Panc1 (cell line): ENCODE data around the gene TMEM115. TPM values are rescaled to one million over a fixed set of nuclear protein-coding genes. Genes with fewer than 3 reads are reported as not detected.

Source experiments
- ATAC-seq: fragments of 200-7000 bp; cut with Tn5 transposase; 2 replicates; pipeline ENCODE4 v1.9.1; 2020; ENCODE audit warnings: mild to moderate bottlenecking, moderate library complexity
- BruUV-seq: library from RNA; stranded (reverse); fragments of 400-500 nt; replicated peaks from 2 replicates; lab custom pipeline; 2021; lab: Mats Ljungman, UMichigan
- CTCF ChIA-PET: fragments of 300-600 bp; sonication (Branson Sonifier 250); formaldehyde crosslinking; loops from one replicate; lab custom pipeline; 2022; ENCODE audit warnings: antibody characterized with exemption; lab: Charles Lee
- POLR2A ChIA-PET: fragments of 300-600 bp; sonication (Branson Sonifier 250); formaldehyde crosslinking; loops from one replicate; lab custom pipeline; 2022; ENCODE audit warnings: antibody characterized with exemption; lab: Charles Lee
- DNase-seq: peaks from one replicate; pipeline ENCODE4 v3.0.0-alpha.2; 2010; ENCODE audit warnings: low read depth, low spot score
- H3K27ac ChIP-seq: 2 replicates; pipeline ENCODE4 v1.5.1; 2011; ENCODE audit warnings: mild to moderate bottlenecking, low read length, inconsistent platforms
- H3K27me3 ChIP-seq: fragments of 200-500 bp; sonication (Bioruptor generic); 2 replicates; pipeline ENCODE4 v1.6.0; 2014; ENCODE audit warnings: low read length, inconsistent platforms; ENCODE audit not compliant: control insufficient read depth, insufficient read depth
- H3K36me3 ChIP-seq: fragments of 200-500 bp; sonication (Bioruptor generic); 2 replicates; pipeline ENCODE4 v1.5.1; 2014; ENCODE audit warnings: inconsistent platforms, mild to moderate bottlenecking, low read length, moderate library complexity; ENCODE audit not compliant: control insufficient read depth, insufficient read depth
- H3K4me1 ChIP-seq: 2 replicates; pipeline ENCODE4 v1.5.1; 2011; ENCODE audit warnings: inconsistent platforms, mild to moderate bottlenecking, low read length, moderate library complexity; ENCODE audit not compliant: control insufficient read depth, insufficient read depth
- H3K4me3 ChIP-seq, 2 experiments: 2 replicates each; pipeline ENCODE4 v1.5.1; 2011 to 2012; ENCODE audit warnings: low read depth in 2 of 2, low read length in 2 of 2, mild to moderate bottlenecking in 2 of 2, inconsistent platforms in 1 of 2, moderate library complexity in 1 of 2
- H3K9me3 ChIP-seq: fragments of 200-500 bp; sonication (Bioruptor generic); 2 replicates; pipeline ENCODE4 v1.5.1; 2014; ENCODE audit warnings: low read depth, mild to moderate bottlenecking, inconsistent platforms, low read length, moderate library complexity; ENCODE audit not compliant: control insufficient read depth, insufficient read depth
- CTCF ChIP-seq: fragments of 450-650 bp; IDR thresholded peaks from 2 replicates; pipeline ENCODE4 v1.5.1; 2017; ENCODE audit warnings: mild to moderate bottlenecking
- POLR2AphosphoS5 ChIP-seq: IDR thresholded peaks from 2 replicates; pipeline ENCODE4 v1.6.1; 2012; ENCODE audit warnings: mild to moderate bottlenecking, low read depth, low read length, moderate library complexity
- REST ChIP-seq, 2 experiments: IDR thresholded peaks; 2 replicates each; pipeline ENCODE4 v1.6.1; 2011 to 2012; ENCODE audit warnings: low read depth in 2 of 2, control low read depth in 1 of 2, low read length in 1 of 2, mild to moderate bottlenecking in 1 of 2, moderate library complexity in 1 of 2; ENCODE audit not compliant: insufficient read depth in 1 of 2
- SIN3A ChIP-seq: IDR thresholded peaks from 2 replicates; pipeline ENCODE4 v1.6.1; 2012; ENCODE audit warnings: low read depth, mild to moderate bottlenecking, low read length, moderate library complexity, borderline replicate concordance; ENCODE audit not compliant: insufficient read depth
- TCF7L2 ChIP-seq: IDR thresholded peaks from 2 replicates; pipeline ENCODE4 v1.6.1; 2011; ENCODE audit warnings: mild to moderate bottlenecking, low read depth, low read length, inconsistent platforms
- in situ Hi-C: cut with HindIII; loops from 2 replicates; pipeline ENCODE4 v1.10.0; 2016; ENCODE audit warnings: low sequenced_read_pairs, low pct_unique_long_range_greater_than_20kb
- intact Hi-C: fragments of 100-400 bp; cut with micrococcal nuclease; formaldehyde crosslinking; loops from one replicate; pipeline ENCODE4 v1.10.0; 2022; ENCODE audit not compliant: unreplicated experiment
- total RNA-seq: library from RNA; stranded (reverse); gene quantifications from one replicate; pipeline ENCODE4 v1.2.1, GENCODE V29; 2021; ENCODE audit not compliant: unreplicated experiment

TMEM115 gene
- total RNA-seq, 1 experiment from 2014 or later: 30.2 TPM

- DNase-seq: no peak
- TF ChIP-seq CTCF: no peak
- no peak for TF ChIP-seq TCF7L2
- TF ChIP-seq POLR2AphosphoS5: no peak
- no peak for TF ChIP-seq SIN3A
- no peak for TF ChIP-seq REST (IDR thresholded peaks at IDR 0.05; ENCODE audit: insufficient read depth in 1 of 2, low read depth in 2 of 2, low read length in 1 of 2)
- Histone ChIP-seq H3K27me3 (no peaks in the 10 kb centered on the region), H3K9me3 (no peaks in the 10 kb centered on the region), H3K4me3 (no peak overlapping the region), H3K27ac (no peak overlapping the region), H3K36me3 (no peaks in the 10 kb centered on the region), H3K4me1 (no peaks in the 10 kb centered on the region)
- POLR2A ChIA-PET: no interaction called here
- in situ Hi-C loops: no loop called here
- BruUV-seq: no TSS peak
- intact Hi-C loops: no loop called here
- CTCF ChIA-PET: interaction anchor here (0.5 to 0.6 kb wide), 2 partner anchors 154 to 1660 kb away, joined by 3 to 7 read pairs; no protein-coding TSS in a partner anchor
- ATAC-seq: no peak
Measured at GRCh38 chr3:50389414-50389767, 30.1 kb upstream of the TMEM115 start.

- 0 out of 2 replicates have a peak, but pooled peaks have one; percentile 4 for ATAC-seq
- no peak for DNase-seq
Measured at GRCh38 chr3:50388720-50389413, 29.5 kb upstream of the TMEM115 start.

More at GRCh38 chr3:50388720-50389413, 29.5 kb upstream of the TMEM115 start:
- TF ChIP-seq CTCF: no peak
- TF ChIP-seq POLR2AphosphoS5: no peak
- TF ChIP-seq SIN3A: no peak
- no peak for TF ChIP-seq REST (IDR thresholded peaks at IDR 0.05; ENCODE audit: insufficient read depth in 1 of 2, low read depth in 2 of 2, low read length in 1 of 2)
- no peak for TF ChIP-seq TCF7L2
- BruUV-seq: no TSS peak
- Histone ChIP-seq H3K9me3 (no peaks in the 10 kb centered on the region), H3K36me3 (no peaks in the 10 kb centered on the region), H3K27ac (no peak overlapping the region), H3K27me3 (no peaks in the 10 kb centered on the region), H3K4me1 (no peaks in the 10 kb centered on the region), H3K4me3 (no peak overlapping the region)
- ChIA-PET POLR2A (no interaction called here), CTCF (no interaction called here)
- intact Hi-C loops (no loop called here), in situ Hi-C loops (no loop called here)
